HG02588 (cell line): ENCODE results near the gene PPIL1.

Experiments
- ATAC-seq: cut with Tn5 transposase; IDR thresholded peaks from one replicate; pipeline ENCODE4 v1.9.1; 2021; ENCODE audit warnings: mild to moderate bottlenecking, moderate library complexity; ENCODE audit not compliant: unreplicated experiment

PPIL1 gene

DNA sequence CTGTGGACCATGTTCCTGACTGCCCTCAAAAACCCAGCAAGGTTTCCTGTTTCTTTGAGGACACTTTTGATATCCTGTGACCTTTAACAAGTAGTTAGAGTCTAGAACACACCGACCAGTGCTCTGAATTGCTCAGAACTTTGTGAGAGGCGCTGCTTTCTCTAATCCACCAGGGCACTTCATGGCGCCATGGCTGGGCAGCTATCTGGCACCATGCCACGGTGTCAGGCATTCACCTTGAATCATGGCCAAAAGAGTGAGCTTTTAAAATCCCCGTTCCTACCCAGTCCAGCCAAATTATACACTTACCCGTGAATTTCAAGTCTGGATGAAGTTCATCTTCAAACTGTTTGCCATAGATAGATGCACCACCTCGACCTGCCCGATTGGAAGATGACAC, 18.3 kb downstream of the PPIL1 start:
- no peak for ATAC-seq

DNA sequence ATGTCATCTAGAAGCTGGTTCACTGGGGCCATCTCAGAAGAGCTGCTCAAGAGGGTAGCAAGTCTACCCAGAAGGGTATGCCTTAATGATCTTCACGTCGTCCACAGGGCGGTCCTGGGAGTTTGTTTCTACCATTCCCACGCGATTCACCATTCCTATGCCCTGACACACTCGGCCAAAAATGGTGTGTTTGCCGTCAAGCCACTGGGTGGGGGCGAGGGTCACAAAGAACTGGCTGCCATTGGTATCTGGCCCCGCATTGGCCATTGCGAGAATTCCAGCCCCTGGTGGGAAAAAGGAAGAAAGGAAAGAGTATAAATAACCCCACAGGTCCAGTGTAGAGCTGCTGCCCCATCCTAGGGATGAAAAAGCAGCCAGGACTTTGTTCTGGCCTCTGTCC, 18.9 kb downstream of the PPIL1 start:
- ATAC-seq, result no peak

DNA sequence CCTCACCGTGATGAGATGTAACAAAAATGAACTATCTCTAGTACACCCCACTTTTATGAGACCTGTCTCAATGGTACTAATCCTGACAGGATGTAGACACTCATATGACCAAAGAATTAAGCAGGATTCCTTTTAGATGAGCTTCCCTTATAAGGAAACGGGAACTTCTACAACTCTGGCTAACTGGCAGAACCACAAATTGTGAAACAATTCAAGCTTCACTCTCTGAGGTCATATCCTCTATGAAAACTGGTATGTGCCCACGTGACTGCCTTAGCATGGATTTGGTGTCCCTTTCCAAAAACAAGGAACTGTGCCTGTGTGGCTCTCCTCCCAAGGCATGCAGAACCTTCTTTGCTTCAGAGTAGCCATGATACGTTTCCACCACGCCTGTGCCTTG, 21.3 kb downstream of the PPIL1 start:
- no peak for ATAC-seq

DNA sequence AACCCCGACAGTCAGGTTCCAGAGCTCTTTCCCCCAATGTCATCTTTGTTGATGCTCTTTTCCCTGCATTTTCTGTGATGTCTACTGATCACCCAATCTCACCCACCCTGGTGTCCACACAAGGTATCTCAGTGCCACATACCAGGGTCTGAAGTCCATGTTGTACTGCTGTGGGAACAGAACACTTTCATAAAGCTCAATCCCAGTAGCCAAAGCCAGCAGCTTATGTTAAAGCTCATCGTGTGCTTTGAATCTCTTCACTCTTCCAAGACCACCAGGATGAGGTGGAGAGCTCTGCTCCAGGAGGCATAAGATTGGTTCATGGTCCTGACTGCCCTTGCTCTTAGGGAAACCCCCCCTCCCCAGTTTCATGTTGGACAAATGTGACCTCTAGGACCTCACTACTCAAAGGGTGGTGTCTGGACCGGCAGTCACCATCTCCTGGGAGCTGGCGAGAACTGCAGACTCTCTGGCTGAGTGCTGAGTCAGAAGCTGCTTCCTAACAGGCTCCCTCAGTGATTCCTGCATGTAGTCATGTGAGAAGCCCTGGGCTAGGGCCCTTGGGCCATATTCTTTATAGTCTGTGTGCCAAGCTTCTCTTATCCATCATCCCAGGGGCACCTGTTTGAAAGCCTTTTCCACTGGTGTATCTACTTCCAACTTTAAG, 22.0 kb downstream of the PPIL1 start:
- no peak for ATAC-seq

DNA sequence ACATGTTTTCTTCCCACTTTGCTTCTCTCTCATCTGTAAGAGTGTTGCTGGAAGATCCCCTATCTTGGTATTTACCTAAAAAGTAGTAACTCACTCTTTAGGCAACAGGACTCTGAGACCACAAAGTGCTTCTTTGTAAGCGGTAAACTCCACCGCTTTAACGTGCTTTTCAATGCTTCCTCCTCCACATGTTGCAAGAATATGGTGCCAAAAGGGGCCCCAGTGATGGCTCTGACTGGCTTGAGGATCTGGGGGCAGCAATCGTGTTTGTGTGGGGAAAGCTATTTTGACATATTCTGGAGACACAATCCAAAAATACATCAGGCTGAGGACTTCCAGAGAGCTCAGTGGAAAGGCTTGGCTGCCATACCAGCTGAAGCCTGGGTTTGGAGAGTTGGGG, 23.0 kb downstream of the PPIL1 start:
- ATAC-seq, result no peak

DNA sequence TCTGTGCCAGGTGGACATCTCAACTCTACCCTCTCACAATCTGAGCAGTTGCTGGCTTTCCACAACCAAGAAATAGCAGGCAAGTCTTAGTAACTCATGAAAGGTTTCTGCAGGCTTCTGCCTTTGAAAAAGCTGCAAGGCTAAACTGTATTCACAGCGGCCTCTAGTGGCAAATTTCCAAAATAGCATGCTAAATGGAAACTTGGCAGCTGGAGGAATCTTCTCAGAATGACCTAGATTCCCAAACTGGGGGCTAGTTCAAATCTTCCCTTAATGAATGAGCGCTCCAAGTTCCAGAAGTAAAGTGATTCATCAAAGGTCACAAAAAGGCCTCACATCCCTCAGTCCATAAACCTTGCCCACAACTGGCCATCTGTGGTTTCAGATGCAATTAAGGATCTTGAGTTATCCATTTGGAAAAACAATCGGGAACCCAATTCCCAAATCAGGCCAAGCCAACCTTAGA, 23.4 kb downstream of the PPIL1 start:
- ATAC-seq, result no peak

DNA sequence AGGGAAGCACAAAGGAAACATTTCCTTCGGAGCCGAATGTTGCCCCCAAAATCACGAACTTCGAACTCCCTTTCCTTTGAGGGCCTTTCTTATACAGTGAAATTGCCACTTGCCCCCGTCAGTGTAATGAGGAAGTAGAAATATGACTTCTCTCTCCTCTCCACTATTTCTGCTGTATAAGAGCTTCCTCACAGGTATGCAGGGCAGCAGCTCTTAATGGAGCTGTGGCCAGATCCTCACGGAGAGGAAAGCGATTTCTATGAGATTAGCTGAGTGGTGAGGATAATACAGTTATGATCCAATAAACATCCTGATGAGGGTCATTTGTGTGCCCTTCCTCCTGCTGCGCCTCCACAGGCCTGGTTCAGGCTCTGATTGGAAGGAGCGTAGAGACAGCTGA, 24.6 kb downstream of the PPIL1 start:
- no peak for ATAC-seq

DNA sequence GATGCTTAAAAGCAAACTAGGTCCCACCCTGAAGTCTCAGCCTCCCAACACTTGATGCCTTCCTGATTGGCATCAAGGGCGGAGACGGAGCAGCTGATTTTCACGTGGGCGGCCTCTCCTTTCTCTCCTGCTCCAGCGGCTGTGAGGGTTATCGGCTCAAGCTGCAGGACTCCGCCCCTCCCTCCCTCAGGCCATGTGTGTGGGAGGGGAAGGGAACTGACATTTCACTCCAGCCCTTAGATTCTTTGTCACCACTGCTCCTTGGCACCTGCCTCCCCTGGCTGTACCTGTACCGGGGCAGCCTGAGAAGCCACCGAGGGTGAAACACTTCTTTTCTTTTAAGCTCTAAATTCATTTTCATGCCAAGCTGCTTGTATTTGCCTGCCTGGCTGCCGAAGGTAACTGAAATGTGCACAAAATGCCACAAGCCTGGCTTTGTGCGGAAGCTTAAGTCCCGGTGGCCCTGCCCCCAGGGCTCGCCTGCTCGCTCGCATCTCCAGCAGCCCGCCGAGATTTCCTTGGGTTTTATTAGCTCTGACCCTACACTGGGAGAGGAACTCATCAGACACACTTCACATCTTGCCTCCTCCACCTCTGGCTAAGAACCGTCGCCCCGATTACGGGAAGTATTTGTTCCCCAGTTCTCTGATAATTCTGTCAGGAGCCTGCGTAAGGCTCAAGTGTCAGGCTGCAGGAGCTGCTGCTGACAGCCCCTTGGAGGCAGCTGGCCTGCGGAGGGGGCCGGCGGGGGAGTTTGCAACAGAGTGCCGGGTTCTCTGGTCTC, 25.8 kb downstream of the PPIL1 start:
- no peak for ATAC-seq

DNA sequence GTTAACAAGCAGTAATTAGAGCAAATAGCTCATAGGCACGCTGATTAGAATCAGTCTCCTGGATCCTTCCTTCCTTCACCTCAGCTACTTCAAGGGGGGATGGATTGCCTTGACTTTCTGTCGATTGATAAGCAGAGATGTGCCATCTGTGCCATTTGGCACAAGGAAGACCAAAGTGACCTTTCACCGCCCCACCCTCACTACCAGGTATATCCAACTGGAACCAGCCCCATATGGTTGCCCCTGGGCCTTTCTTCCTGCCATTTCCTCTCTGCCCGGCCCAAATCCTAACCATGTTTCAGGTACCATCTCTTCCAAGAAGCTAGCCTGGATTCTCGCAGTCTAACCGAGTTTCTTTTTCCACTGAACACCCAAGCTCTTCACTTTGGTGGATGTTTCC, 26.6 kb downstream of the PPIL1 start:
- no peak for ATAC-seq

DNA sequence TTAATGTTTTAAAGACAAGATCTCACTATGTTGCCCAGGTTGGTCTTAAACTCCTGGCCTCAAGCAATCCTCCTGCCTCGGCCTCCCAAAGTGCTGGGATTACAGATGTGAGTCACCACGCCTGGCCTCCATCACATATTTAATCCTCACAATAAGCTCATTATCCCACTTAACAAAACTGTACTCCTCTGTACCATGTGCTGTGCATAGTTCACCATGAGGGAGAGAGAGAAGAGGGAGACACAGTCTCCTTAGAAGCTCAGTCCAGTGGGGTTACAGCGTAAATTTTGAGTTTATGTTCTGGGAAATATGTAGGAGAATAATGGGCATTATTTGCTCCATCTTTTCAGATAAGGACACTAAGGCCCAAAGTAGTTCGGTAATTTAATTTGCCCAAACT, 27.5 kb downstream of the PPIL1 start:
- no peak for ATAC-seq

DNA sequence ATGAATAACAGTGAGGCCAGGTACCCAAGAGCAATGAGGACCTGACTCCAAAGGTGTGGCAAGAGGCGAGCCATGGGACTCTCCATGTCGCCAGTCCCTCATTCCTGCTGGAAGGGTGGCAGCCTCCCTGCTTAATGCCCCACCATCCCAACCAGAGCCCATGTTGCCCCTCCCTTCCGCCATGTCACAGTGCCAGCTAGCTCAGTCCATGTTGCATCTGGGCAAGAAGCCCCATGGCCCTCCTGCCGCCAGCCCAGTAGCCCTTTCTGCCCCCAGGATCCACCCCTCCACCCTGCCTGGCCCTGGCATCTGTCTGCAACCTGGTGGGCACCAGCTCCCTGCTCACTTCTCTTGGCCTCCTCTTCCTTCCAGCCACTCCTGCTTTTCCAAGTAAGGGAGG, 29.4 kb downstream of the PPIL1 start:
- ATAC-seq, result no peak

DNA sequence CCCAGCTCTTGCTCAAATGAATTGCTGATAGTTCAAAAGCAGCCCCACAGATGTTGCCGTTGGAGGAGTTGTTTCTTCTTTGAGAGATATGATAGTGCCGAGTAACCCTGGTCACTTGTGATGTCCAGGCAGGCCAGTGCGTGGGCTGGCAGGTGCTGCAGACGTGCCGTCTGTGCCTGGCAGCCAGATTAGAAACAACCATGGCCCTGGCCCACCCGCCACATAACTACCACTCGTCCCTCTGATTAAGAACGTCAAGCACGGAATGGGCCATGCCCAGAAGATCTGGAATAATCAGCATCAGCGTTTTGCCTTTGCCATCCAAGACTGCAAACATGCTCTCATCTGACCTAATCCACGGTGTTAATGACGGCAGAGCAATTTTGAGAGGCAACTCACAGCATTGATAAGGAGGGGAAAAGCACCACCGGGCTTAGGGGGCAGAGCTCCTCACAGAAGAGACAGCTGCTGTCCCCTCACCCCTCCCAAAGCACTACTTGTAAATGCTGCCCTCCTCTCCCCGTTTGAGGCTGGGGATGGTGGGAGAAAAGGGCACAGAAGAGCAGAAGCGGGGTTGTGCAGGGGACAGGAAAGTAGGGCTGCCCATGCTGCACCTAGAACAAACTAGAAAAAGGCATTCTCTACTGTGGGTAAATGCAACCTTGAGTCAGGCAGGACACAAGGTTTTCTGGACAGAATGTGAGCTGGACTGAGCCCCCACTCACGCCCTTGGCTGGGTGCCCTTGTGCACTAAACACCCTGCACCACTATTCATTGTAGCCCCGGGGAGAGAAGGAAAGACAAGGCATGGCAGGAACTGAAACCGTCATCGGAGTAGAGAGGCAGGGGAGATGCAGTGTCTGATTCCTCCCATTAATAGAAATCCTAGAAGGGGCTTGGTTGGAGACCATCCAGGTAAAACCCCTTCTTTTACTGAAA, 30.1 kb downstream of the PPIL1 start:
- no peak for ATAC-seq

DNA sequence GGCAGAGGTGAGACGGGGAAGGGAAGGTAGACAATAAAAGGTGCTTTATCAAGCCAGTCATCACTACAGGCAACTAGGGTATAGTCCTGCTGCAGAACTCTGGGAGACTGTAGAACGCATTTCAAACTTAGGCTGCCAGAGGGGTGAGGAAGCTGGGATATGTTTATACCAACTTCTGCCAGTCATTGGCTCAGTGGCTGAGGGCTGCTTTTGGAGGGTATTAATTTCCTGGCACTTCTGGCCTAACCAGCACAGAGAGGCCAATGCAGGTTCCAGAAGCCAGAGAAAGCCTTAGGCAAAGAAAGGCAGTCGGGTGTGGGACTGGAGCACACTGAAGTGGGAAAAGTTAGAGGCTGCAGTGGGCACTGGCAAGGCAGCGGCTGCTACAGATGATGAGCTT, 31.4 kb downstream of the PPIL1 start:
- no peak for ATAC-seq

DNA sequence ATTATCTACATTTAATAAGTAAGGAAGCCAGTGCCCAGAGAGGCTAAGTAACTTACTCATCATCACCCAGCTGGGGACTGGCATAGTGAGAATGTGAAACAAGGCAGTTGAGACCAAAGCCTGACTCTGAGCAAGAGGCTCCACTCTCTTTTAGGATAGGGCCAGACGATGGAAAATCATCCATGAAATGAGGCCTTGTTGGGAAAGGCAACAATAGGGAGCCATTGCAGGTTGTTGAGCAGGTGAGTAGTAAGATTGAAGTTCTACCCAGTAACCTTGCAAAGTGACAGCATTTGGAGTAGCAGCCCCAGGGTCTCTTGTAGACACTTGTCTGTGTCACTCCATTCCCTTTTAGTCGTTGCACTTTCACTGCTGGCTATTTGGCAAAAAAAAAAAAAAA, 32.8 kb downstream of the PPIL1 start:
- no peak for ATAC-seq

DNA sequence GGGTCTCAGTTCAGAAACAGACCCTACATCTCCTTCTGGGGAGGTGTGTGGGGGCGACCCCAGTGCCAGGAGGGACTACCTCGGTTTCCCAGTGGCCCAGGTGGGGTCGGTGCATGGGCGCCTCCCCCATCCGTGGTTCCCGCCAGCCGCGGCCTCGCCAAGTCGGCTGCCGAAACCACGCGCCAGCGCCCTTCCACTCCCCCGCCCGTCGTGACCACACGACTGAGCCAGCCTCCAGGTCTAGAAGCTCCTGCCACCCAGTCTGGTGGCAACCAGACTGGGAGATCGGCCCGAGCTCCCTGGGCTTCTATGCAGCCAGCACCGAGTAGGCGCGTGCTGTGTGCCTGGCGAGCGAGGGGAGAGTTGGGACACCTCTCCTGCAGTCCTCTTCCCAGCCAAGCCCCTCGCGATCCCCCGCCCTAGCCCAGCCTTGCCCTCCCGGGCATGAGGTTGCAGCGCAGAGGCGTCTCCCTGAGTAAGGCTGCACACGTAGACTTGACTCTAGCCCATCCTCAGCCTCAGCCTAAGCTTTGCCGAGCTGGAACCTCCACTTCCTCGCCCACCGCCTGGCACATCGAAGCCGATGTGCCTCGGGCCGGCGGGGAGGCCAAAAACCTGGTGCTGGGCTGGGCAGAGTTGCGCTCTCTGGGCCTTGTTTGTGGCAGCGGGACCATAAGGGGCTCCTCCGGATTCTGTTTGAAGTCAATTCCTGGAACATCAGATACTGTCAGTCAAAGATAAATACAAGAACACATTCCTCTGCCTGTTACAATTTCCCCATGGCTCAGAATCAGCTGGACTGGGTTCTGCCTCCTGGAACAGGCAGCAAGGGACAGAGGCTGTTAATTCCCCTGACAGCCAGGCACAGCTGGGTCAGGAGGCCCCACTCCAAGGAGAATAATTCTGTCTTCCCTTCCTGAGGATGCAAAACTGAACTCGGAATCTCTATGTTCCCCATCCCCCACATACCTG, 33.9 kb downstream of the PPIL1 start:
- ATAC-seq, result no peak

DNA sequence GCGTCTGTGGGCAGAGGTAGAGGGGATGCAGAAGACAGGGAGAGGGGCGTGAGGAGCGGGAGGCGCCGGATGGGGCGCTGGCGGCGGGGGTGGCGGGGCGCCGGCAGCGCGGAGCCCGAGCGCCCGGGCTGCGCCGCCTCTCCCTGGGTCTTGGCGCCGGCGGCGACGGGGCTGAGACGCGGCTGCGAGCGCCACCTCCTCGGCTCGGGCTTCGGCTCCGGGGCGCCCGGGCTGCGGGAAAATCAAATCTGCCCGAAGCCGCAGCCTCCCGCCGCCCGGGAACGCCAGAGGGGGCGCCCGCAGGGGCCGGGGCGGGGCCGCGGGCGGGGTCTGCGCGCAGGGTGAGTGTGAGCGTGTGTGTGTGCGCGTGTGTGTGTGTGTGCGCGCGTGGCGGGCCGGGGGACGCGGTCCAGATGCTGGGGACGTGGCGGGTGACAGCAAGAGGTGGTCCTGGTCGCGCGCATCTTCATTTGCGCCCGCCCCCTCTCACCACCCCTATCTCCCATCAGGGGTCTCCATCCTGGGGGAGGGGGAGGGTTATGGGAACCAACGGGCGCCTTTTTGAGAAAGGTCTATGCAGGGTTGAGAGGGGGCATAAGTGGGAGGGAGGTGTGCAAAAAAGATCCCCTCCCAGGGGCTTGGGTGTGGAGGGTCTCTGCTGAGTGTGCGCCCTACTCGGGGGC, 34.7 kb downstream of the PPIL1 start:
- no peak for ATAC-seq

DNA sequence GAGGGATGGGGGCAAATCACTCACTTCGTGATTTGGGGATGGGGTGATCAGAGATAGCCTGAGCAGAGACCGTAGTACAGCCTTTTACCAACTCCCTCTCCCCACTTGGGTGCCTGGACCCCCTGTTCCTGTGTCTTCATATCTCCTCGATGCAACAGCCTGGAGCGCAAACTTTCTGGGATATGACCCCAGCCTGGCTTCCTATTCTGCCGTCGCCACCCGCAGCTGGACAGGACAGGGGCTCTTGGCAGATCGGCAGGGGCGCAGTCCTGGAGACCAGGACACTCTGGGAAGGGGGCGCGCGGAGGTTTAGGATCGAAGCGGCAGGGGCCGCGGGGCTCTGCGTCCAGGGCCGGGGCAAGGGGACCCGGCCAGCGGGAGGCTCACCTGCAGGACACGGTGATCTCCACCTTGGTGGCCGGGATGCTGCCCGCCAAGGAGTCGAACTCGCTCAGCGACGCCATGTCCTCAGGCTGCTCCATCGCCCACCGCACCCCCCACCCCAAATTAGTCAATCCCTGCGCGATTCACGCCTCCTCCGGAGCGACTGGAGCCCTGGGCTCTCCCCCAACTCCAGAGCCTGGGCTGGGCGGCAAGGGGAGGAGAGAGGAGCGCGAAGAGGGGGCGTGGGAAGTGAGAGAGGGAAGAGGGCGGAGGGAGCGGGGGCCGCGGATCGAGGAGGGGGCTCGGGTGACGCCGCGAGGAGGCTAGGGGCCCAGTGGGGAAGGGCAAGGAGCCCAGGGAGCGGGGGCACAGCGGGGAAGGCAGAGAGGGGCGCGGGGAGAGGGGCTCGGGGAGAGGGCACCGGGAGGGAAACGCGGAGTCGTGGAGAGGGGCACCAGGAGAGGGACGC, 35.5 kb downstream of the PPIL1 start, which contains the start of gene CPNE5:
Gene CPNE5, minus strand, starts transcription at position 549 of the 853 bp plus-strand sequence. Its CDS starts 67 bp downstream, at position 482.
- ATAC-seq, result no peak

DNA sequence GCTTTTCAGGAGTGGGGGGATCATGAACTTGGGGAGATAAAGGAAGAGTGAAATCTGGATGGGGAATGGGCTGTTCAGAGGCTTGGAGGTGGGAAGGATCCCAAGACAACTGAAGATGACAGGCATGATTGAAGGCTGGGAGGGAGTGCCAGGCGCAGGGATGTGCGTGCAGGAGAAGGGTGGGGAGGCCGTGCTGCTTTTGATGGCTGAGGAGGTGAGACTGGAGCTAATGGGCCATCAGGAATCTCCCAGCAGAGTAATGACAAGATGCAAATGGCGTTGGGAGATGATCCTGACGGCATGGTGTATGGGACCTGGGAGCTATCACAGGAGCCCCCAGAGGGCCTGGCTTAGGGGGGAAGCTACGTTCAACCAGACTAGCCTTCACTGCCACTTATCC, 36.9 kb downstream of the PPIL1 start:
- ATAC-seq, result no peak

DNA sequence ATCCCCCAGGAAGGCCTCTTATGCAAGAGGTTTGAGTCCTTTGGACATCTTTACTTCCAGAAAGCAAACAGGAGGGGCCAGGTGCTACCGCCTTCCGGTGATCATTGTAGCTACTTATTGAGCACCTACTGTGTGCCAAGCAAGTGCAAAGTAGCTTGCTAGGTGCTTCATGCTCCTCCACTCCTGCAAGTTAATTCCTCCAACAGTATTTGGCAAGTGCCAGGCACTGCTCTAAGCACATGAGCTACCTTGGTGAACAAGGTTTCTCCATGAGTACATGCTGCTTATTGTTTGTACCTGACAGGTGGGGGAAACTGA, 37.6 kb downstream of the PPIL1 start:
- ATAC-seq, result no peak
